ENCODE measurements around the gene WWOX. TPM values are rescaled to one million over a fixed set of nuclear protein-coding genes. Genes with fewer than 3 reads are reported as not detected.

Gene WWOX
- total RNA-seq, 4 donors from 2014 or later, result 76.8 to 102 (median 83.6) TPM

DNA sequence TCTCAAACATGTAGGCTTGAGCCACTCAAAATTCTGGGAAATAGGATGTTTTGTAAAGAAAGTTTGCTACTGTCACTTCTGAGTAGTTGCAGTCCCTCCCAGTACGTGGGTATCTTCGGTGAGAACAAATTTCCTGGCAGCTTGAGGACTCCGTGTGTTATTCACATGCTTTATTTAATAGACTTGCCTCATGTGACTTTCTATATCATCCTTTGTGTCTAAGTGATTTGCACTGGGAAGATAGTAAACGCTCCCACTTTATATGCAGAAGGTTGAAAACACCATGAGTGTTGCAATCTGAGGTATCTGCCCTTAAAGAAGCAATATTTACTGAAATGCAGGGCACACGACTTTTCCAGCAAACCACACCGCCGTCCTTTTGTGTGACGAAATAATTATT lies 857.4 kb downstream of the WWOX start:
- H3K27ac ChIP-seq, result no peak overlapping the region
- H3K9me3 ChIP-seq, result no peaks in the 10 kb centered on the region
- no peaks in the 10 kb centered on the region for H3K4me1 ChIP-seq
- H3K36me3 ChIP-seq, result no peaks in the 10 kb centered on the region
- no peak for DNase-seq (ENCODE audit: low spot score in 2 of 2)
- TF ChIP-seq POLR2A (IDR thresholded peaks at IDR 0.05) (no peak), EP300 (IDR thresholded peaks at IDR 0.05) (no peak)
- TF ChIP-seq, protein P1, sequence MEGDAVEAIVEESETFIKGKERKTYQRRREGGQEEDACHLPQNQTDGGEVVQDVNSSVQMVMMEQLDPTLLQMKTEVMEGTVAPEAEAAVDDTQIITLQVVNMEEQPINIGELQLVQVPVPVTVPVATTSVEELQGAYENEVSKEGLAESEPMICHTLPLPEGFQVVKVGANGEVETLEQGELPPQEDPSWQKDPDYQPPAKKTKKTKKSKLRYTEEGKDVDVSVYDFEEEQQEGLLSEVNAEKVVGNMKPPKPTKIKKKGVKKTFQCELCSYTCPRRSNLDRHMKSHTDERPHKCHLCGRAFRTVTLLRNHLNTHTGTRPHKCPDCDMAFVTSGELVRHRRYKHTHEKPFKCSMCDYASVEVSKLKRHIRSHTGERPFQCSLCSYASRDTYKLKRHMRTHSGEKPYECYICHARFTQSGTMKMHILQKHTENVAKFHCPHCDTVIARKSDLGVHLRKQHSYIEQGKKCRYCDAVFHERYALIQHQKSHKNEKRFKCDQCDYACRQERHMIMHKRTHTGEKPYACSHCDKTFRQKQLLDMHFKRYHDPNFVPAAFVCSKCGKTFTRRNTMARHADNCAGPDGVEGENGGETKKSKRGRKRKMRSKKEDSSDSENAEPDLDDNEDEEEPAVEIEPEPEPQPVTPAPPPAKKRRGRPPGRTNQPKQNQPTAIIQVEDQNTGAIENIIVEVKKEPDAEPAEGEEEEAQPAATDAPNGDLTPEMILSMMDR (IDR thresholded peaks at IDR 0.05), result no peak
- 90 to 94% methylated on average over 8 of the region's 8 CpGs for WGBS, 2 donors
- no peaks in the 10 kb centered on the region for H3K27me3 ChIP-seq
- H3K4me3 ChIP-seq, result no peak overlapping the region

DNA sequence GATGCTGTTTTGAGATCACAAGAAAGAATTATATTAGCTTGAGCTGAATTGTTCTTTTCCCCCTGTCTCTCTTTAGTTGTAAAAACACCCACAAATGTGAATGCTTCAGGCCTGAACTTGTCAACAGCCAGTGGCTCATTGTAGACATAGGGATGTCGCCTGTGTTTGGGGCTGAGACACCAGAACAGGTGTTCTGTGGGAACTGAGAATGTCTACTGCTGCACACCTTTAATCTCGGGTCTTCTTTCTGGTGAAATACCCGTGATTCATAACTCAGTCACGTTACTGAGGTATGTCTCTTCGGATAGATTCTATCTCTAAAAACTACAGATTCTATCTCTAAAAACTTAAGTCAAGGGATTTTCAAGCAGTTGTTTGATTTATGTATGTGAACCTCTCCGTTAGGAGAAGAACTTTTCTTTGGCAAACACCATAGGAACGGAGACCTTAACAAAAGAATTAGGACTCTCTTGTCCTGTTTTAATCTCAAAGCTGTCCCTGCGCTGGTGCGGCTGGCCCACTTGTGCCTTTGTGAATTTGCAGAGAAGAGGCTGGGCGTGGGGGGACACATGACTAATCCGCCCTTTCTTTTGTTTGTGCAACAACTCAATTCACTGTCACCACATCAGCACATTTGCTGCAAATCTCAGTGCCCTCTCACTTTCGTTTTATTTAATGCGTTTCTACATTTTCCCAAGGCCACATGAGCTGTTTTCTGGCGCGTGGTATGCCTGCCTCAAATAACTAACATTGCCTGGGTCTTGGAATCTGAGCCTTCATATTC lies 858.1 kb downstream of the WWOX start:
- Histone ChIP-seq H3K27ac (no peak overlapping the region), H3K9me3 (no peaks in the 10 kb centered on the region), H3K4me3 (no peak overlapping the region), H3K4me1 (no peaks in the 10 kb centered on the region), H3K36me3 (no peaks in the 10 kb centered on the region), H3K27me3 (no peaks in the 10 kb centered on the region)
- no peak for DNase-seq (ENCODE audit: low spot score in 2 of 2)
- 64 to 69% methylated on average over 15 of the region's 15 CpGs for whole genome bisulfite sequencing, 2 donors
- TF ChIP-seq, protein P1 (IDR thresholded peaks at IDR 0.05), result no peak
- no peak for TF ChIP-seq EP300 (IDR thresholded peaks at IDR 0.05)
- no peak for TF ChIP-seq POLR2A (IDR thresholded peaks at IDR 0.05)

DNA sequence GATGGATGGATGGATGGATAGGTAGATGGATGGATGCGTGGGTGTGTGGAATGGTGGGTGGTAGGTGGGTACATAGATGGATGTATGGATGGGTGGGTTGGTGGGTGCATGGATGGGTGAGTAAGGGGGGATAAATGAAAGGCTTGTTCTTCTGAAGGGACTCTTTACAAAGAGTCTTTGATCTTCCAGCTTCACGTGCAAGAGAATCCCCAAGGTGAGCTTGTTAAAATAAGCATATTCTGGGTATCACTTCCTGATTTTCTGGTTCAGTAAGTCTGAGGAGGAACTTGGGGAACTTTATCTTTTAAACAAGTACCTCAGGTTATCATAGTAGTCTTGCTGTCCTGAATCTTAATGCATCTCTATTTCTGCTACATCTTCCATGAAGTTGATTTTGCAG lies 862.0 kb downstream of the WWOX start:
- no peaks in the 10 kb centered on the region for H3K36me3 ChIP-seq
- TF ChIP-seq, protein P1 (IDR thresholded peaks at IDR 0.05), result no peak
- no peak for TF ChIP-seq POLR2A (IDR thresholded peaks at IDR 0.05)
- TF ChIP-seq EP300 (IDR thresholded peaks at IDR 0.05), result no peak
- no peak for DNase-seq (ENCODE audit: low spot score in 2 of 2)
- 89% methylated on average over 2 of the region's 2 CpGs for WGBS, 2 donors
- no peaks in the 10 kb centered on the region for H3K27me3 ChIP-seq
- no peak overlapping the region for H3K27ac ChIP-seq
- H3K4me1 ChIP-seq, result no peaks in the 10 kb centered on the region
- no peak overlapping the region for H3K4me3 ChIP-seq
- H3K9me3 ChIP-seq, result peaks cover 0 to 9% (median 0%) of the 10 kb centered on the region in 4 donors

DNA sequence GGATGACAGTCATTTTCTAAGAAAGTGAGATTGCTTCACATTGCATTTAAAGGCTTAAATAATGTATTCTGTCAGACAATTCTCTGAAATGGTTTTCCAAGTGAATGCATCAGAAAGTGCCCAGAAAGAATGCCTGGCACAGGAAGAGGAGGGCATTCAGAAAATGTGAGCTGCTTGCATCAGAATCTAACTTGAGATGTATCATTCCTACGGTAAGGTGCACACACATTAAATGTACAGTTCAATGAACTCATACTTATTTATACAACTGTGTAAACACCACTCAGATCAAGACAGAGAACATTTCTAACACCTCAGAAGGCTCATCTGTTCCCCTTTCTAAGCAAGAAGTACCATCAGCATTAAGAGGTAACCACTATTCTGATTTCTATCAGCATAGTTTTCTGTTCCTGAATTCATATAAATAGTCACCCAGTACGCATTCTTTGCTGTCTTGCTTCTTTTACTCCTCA lies 863.0 kb downstream of the WWOX start:
- WGBS, 2 donors, result 60 to 88% methylated on average over 2 of the region's 2 CpGs
- no peak for TF ChIP-seq POLR2A (IDR thresholded peaks at IDR 0.05)
- TF ChIP-seq, protein P1 (IDR thresholded peaks at IDR 0.05), result no peak
- no peak for TF ChIP-seq EP300 (IDR thresholded peaks at IDR 0.05)
- no peaks in the 10 kb centered on the region for H3K36me3 ChIP-seq
- H3K4me1 ChIP-seq, result no peaks in the 10 kb centered on the region
- peaks cover 0 to 9% (median 0%) of the 10 kb centered on the region in 4 donors for H3K9me3 ChIP-seq
- no peak overlapping the region for H3K4me3 ChIP-seq
- no peaks in the 10 kb centered on the region for H3K27me3 ChIP-seq
- no peak overlapping the region for H3K27ac ChIP-seq
- no peak for DNase-seq (ENCODE audit: low spot score in 2 of 2)

DNA sequence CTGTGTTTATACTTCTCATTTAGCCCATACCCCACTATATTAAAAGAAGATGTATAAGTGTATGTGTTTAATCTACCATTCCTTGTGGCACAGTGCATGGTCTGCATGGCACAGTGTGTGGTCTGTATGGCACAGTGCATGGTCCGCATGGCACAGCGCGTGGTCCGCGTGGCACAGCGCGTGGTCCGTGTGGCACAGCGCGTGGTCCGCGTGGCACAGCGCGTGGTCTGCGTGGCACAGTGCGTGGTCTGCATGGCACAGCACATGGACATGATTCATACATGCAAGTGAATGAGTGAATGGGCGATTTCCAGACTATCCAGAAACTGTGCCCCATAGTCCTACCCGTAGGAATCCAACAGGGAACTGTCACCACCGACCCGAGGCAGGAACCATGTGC lies 868.5 kb downstream of the WWOX start:
- peaks cover 0 to 10% (median 0%) of the 10 kb centered on the region in 4 donors for H3K4me1 ChIP-seq
- DNase-seq (ENCODE audit: low spot score in 2 of 2), result no peak

More for the DNA sequence above, 868.5 kb downstream of the WWOX start:
- Histone ChIP-seq H3K9me3 (peaks cover 0 to 9% (median 0%) of the 10 kb centered on the region in 4 donors), H3K4me3 (no peak overlapping the region), H3K36me3 (no peaks in the 10 kb centered on the region), H3K27ac (no peak overlapping the region), H3K27me3 (no peaks in the 10 kb centered on the region)
- WGBS, 2 donors, result 64 to 71% methylated on average over 20 of the region's 20 CpGs
- TF ChIP-seq, protein P1 (IDR thresholded peaks at IDR 0.05), result no peak
- TF ChIP-seq EP300 (IDR thresholded peaks at IDR 0.05) (no peak), POLR2A (IDR thresholded peaks at IDR 0.05) (no peak)
